HL-60 (cell line): Measurements from ENCODE around the gene RSPH9.

Experiments
- CTCF ChIP-seq: IDR thresholded peaks from one replicate; pipeline ENCODE4 v1.5.1; 2011; ENCODE audit warnings: low read length, control low read depth, inconsistent platforms; ENCODE audit not compliant: insufficient read depth
- GABPA ChIP-seq: IDR thresholded peaks from 2 replicates; pipeline ENCODE4 v1.6.1; 2012; ENCODE audit warnings: low read depth
- POLR2AphosphoS5 ChIP-seq: IDR thresholded peaks from 2 replicates; pipeline ENCODE4 v1.6.1; 2012; ENCODE audit warnings: low read depth
- SPI1 ChIP-seq: IDR thresholded peaks from 2 replicates; pipeline ENCODE4 v1.6.1; 2012; ENCODE audit warnings: low read depth, mild to moderate bottlenecking, borderline replicate concordance
- TF ChIP-seq, protein P1 (sequence below): IDR thresholded peaks from 2 replicates; pipeline ENCODE4 v1.6.1; 2012; ENCODE audit warnings: low read depth; ENCODE audit not compliant: insufficient replicate concordance

GRCh38 chr6:43623880-43624785 is 20.7 kb upstream of the RSPH9 start:
- TF ChIP-seq CTCF (no peak), GABPA (no peak), POLR2AphosphoS5 (no peak; the same call in 1 of the 2 replicates), SPI1 (no peak)
- TF ChIP-seq, protein P1, sequence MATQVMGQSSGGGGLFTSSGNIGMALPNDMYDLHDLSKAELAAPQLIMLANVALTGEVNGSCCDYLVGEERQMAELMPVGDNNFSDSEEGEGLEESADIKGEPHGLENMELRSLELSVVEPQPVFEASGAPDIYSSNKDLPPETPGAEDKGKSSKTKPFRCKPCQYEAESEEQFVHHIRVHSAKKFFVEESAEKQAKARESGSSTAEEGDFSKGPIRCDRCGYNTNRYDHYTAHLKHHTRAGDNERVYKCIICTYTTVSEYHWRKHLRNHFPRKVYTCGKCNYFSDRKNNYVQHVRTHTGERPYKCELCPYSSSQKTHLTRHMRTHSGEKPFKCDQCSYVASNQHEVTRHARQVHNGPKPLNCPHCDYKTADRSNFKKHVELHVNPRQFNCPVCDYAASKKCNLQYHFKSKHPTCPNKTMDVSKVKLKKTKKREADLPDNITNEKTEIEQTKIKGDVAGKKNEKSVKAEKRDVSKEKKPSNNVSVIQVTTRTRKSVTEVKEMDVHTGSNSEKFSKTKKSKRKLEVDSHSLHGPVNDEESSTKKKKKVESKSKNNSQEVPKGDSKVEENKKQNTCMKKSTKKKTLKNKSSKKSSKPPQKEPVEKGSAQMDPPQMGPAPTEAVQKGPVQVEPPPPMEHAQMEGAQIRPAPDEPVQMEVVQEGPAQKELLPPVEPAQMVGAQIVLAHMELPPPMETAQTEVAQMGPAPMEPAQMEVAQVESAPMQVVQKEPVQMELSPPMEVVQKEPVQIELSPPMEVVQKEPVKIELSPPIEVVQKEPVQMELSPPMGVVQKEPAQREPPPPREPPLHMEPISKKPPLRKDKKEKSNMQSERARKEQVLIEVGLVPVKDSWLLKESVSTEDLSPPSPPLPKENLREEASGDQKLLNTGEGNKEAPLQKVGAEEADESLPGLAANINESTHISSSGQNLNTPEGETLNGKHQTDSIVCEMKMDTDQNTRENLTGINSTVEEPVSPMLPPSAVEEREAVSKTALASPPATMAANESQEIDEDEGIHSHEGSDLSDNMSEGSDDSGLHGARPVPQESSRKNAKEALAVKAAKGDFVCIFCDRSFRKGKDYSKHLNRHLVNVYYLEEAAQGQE, result no peak
